Upper lobe of left lung (tissue), 6 donors: Measurements from ENCODE around the gene PTPRN2. TPM values are rescaled to one million over a fixed set of nuclear protein-coding genes. Genes with fewer than 3 reads are reported as not detected.
A peak's percentile ranks its signal among the peaks of the same experiment; 100 is the strongest.

Experiments
- ATAC-seq, 2 donors: fragments of 200-7000 bp; cut with Tn5 transposase; one replicate each; pipeline ENCODE4 v1.9.1; 2022; ENCODE audit warnings: mild to moderate bottlenecking in 2 of 2, moderate library complexity in 2 of 2; ENCODE audit not compliant: low FRiP score in 2 of 2
- DNase-seq, 2 donors: peaks; one replicate each; pipeline ENCODE4 v3.0.0-alpha.2; 2019 to 2020
- H3K27ac ChIP-seq, 4 donors: fragments of 200-600 bp; sonication (generic); one replicate each; pipeline ENCODE4 v1.5.1; 2016 to 2019
- H3K27me3 ChIP-seq, 4 donors: fragments of 200-600 bp; sonication (generic); one replicate each; pipeline ENCODE4 v1.5.1; 2017 to 2019
- H3K36me3 ChIP-seq, 4 donors: fragments of 200-600 bp; sonication (generic); one replicate each; pipeline ENCODE4 v1.5.1; 2016 to 2019
- H3K4me1 ChIP-seq, 4 donors: fragments of 200-600 bp; sonication (generic); one replicate each; pipeline ENCODE4 v1.5.1; 2018 to 2019
- H3K4me3 ChIP-seq, 4 donors: fragments of 200-600 bp; sonication (generic); one replicate each; pipeline ENCODE4 v1.5.1; 2017 to 2019; ENCODE audit warnings: mild to moderate bottlenecking in 2 of 4, moderate library complexity in 1 of 4
- H3K9me3 ChIP-seq, 4 donors: fragments of 200-600 bp; sonication (generic); one replicate each; pipeline ENCODE4 v1.5.1; 2018 to 2019
- EP300 ChIP-seq, 4 donors: sonication (generic); formaldehyde crosslinking; IDR thresholded peaks; one replicate each; pipeline ENCODE4 v1.5.1; 2017; ENCODE audit warnings: antibody characterized with exemption in 4 of 4, control low read depth in 2 of 4
- POLR2A ChIP-seq, 4 donors: fragments of 450-650 bp; IDR thresholded peaks; one replicate each; pipeline ENCODE4 v1.5.1; 2016 to 2017; ENCODE audit warnings: antibody characterized with exemption in 4 of 4, mild to moderate bottlenecking in 2 of 4
- POLR2AphosphoS5 ChIP-seq, 2 donors: sonication (generic); formaldehyde crosslinking; IDR thresholded peaks; one replicate each; pipeline ENCODE4 v1.5.1; 2017; ENCODE audit warnings: antibody characterized with exemption in 2 of 2
- WGBS, 2 donors: methylation state at CpG; one replicate each; pipeline ENCODE4 v1.1.5; 2017 to 2018; 5-methylcytosine and 5-hydroxymethylcytosine counted together
- total RNA-seq, 6 donors: library from RNA; depleted of rRNA in 4 of 6; stranded (reverse); fragments of >200 nt in 4 of 6; gene quantifications; one replicate each; pipeline versions ENCODE4 v1.1.0 to v1.2.1, GENCODE V29; 2016 to 2021
- TF ChIP-seq, protein P1 (sequence below), 6 experiments: fragments of 450-650 bp in 4 of 6; fragments of 200-600 bp in 2 of 6; sonication (generic) in 2 of 6; IDR thresholded peaks; one replicate each; pipeline ENCODE4 v1.5.1; 2016 to 2019; ENCODE audit warnings: antibody characterized with exemption in 6 of 6
- donor health status: DM: no; HTN: no; CAD: no; lungs with moderate emphysema.
- donor health status: DM: no; HTN: yes; CAD: no; lungs with severe emphysema.

PTPRN2 gene
- total RNA-seq, 6 donors from 2014 or later = 3.3 to 7.9 (median 5.2) TPM

DNA sequence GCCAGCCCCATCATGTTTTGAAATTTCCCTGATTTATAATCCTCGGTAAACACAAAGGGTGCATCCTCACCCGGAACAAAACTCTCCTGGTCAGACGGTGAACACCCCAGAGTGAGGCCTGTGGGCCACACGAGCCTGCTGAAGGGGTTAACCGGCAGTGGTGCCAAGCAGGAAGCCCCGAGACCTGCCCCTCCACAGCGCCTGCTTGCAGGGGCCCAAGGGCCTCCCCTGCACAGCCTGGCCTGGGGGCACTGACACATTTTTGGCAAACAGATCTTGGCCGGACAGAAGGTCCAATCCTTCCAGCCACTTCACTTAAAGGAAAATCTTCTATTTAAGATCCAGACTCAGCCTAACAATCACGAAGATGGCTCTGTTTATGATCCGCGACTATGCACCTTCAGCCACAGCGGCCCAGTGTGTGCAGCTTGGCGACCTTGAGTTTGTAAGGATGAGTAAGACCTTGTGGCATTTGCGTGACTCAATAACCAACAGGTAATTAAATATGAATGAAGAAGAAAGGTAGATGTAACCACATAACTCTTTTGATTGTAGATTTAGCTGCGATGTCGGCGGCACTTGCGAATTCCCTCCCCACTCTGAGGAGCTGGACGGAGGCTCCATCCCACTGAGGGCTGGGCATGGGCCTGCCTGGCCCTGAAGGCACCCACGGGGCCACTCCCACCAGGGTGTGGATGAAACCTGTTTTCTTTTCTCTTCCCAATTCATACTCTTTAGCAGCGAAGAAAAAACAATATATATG lies 922.6 kb downstream of the PTPRN2 start:
- TF ChIP-seq, protein P1, sequence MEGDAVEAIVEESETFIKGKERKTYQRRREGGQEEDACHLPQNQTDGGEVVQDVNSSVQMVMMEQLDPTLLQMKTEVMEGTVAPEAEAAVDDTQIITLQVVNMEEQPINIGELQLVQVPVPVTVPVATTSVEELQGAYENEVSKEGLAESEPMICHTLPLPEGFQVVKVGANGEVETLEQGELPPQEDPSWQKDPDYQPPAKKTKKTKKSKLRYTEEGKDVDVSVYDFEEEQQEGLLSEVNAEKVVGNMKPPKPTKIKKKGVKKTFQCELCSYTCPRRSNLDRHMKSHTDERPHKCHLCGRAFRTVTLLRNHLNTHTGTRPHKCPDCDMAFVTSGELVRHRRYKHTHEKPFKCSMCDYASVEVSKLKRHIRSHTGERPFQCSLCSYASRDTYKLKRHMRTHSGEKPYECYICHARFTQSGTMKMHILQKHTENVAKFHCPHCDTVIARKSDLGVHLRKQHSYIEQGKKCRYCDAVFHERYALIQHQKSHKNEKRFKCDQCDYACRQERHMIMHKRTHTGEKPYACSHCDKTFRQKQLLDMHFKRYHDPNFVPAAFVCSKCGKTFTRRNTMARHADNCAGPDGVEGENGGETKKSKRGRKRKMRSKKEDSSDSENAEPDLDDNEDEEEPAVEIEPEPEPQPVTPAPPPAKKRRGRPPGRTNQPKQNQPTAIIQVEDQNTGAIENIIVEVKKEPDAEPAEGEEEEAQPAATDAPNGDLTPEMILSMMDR (IDR thresholded peaks at IDR 0.05) = no peak
- TF ChIP-seq POLR2AphosphoS5 (IDR thresholded peaks at IDR 0.05) (no peak), EP300 (IDR thresholded peaks at IDR 0.05) (no peak), POLR2A (IDR thresholded peaks at IDR 0.05) (no peak)

DNA sequence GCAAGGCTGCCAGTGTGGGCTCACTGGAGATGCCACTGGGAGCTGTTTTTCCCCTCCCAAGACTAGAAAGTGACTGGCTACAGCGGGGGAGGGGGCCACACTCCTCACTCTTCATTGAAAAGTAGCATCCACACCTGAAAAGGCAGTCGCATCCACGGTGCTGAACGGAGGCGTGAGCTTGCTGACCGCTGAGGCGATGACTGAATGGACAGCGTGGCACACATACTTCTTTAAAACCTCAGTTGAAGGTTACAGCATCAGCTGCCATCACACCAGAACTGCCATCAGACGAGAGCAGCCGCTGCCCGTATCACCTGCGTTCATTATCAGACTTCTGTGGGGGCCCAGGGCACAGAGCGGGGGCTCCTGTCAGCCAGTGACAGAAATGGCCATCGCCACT lies 923.6 kb downstream of the PTPRN2 start:
- ATAC-seq = no peak
- 69 to 86% methylated on average over 5 to 14 of the region's 14 CpGs for WGBS, 2 donors
- TF ChIP-seq, protein P1 (IDR thresholded peaks at IDR 0.05) = no peak
- TF ChIP-seq EP300 (IDR thresholded peaks at IDR 0.05) (no peak), POLR2AphosphoS5 (IDR thresholded peaks at IDR 0.05) (no peak), POLR2A (IDR thresholded peaks at IDR 0.05) (no peak)
- no peaks in the 10 kb centered on the region for H3K27me3 ChIP-seq
- no peak overlapping the region for H3K27ac ChIP-seq
- H3K9me3 ChIP-seq = no peaks in the 10 kb centered on the region
- no peak overlapping the region for H3K4me3 ChIP-seq
- no peak for DNase-seq
- H3K36me3 ChIP-seq = no peaks in the 10 kb centered on the region
- H3K4me1 ChIP-seq = no peaks in the 10 kb centered on the region

More for the DNA sequence above, 922.6 kb downstream of the PTPRN2 start:
- H3K36me3 ChIP-seq = no peaks in the 10 kb centered on the region
- no peaks in the 10 kb centered on the region for H3K4me1 ChIP-seq
- no peak overlapping the region for H3K4me3 ChIP-seq
- DNase-seq (no peak), ATAC-seq (no peak)
- H3K9me3 ChIP-seq = no peaks in the 10 kb centered on the region
- no peaks in the 10 kb centered on the region for H3K27me3 ChIP-seq
- H3K27ac ChIP-seq = no peak overlapping the region
- WGBS, 2 donors = 77 to 86% methylated on average over 17 to 21 of the region's 21 CpGs

DNA sequence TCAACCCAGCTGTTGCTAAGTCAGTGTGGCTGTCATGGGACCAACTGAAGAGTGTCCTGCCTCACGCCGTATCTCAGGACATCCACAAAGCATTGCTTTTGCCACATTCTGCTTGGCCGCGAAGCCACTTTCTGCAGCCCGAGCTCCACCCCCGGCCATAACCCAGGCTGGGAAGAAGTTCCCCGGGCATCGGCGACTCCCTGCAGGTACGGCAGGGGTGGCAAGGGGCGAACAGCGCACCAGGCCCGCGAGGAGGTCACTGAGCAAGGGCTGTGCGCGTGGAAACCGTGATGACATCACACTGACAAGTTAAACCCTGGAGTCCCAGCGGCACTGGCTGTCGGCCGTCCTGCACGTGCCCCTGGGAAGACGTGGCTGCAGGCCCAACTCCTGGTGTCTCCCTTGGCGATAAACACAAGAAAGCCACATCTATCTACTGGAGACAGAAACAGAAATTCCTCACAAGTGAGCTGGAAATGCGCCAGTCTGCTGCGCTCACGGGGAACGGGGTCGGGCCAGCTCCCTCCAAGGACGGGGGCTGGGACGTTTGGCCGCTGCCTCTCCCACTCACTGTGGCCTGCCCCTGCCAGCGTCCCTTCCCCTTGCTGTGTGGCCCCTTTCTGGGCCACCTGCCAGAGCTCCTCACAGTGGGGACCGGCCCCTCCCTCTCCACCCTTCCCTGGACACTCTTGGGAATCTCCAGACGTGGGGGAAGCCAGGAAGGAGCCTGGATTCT lies 924.5 kb downstream of the PTPRN2 start:
- ATAC-seq = peak in 1 of 2 donors; percentile 22
- TF ChIP-seq EP300 (IDR thresholded peaks at IDR 0.05) (no peak), POLR2AphosphoS5 (IDR thresholded peaks at IDR 0.05) (no peak), POLR2A (IDR thresholded peaks at IDR 0.05) (no peak)
- TF ChIP-seq, protein P1 (IDR thresholded peaks at IDR 0.05) = no peak
- no peaks in the 10 kb centered on the region for H3K4me1 ChIP-seq
- WGBS, 2 donors = 53 to 76% methylated on average over 9 to 34 of the region's 34 CpGs
- peak in 1 of 2 donors; percentile 77 for DNase-seq
- no peak overlapping the region for H3K27ac ChIP-seq
- H3K27me3 ChIP-seq = no peaks in the 10 kb centered on the region
- no peak overlapping the region for H3K4me3 ChIP-seq
- no peaks in the 10 kb centered on the region for H3K9me3 ChIP-seq
- H3K36me3 ChIP-seq = no peaks in the 10 kb centered on the region

DNA sequence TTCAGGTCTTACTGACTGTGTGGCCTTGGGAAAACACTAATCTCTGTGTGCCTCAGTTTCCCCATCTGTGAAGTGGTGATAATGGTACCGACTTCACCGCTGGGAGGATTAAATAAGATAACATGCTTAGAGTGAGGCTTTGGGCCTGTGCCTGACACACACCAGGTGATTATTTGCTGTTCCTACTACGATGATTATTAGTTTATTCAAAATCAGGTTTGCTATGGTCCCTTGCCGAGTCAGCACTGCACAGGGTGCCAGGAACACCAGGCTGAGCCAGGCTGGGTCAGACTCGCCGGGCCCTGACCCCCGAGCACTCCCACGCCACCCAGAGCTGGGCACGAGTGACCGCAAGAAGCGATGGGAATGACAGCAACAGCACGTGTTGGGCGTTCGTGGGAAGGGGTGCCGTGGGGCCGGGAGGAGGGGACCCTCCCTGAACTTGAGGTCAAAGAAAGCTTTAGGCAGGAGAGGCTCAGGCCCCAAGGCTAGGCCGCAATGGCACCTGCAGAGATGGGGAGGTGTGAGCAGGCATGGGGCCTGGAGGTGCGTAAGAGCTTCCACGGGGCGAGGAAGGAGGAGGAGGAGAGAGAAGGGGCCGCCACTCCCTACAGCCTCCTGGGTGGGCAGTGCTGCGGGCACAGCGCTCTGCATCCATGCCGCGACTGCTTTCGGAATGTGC lies 925.4 kb downstream of the PTPRN2 start:
- Histone ChIP-seq H3K4me1 (no peaks in the 10 kb centered on the region), H3K27ac (no peak overlapping the region), H3K36me3 (no peaks in the 10 kb centered on the region), H3K9me3 (no peaks in the 10 kb centered on the region), H3K27me3 (no peaks in the 10 kb centered on the region), H3K4me3 (no peak overlapping the region)
- DNase-seq (peak in 1 of 2 donors; percentile 63), ATAC-seq (peak in 1 of 2 donors; percentile 39)
- WGBS, 2 donors = 91 to 93% methylated on average over 26 of the region's 26 CpGs
- TF ChIP-seq POLR2A (IDR thresholded peaks at IDR 0.05) (no peak), EP300 (IDR thresholded peaks at IDR 0.05) (no peak), POLR2AphosphoS5 (IDR thresholded peaks at IDR 0.05) (no peak)
- TF ChIP-seq, protein P1 (IDR thresholded peaks at IDR 0.05) = no peak
